ENCODE data around the gene CYP24A1. TPM values are rescaled to one million over a fixed set of nuclear protein-coding genes. Genes with fewer than 3 reads are reported as not detected.

CYP24A1 gene
- total and polyA plus RNA-seq, 2 donors (not counting 3 experiments of a cell fraction or from before 2014, with no cell fraction given) = not detected

GRCh38 chr20:54140927-54141566 lies 32.7 kb downstream of the CYP24A1 start:
- no peaks in the 10 kb centered on the region for H3K79me2 ChIP-seq (ENCODE audit: control insufficient read depth, insufficient read depth, low read length)
- POLR2A ChIA-PET = no interaction called here
- CTCF ChIA-PET = no interaction called here
- H3K4me3 ChIP-seq (replicated peaks in 1 of 3; ENCODE audit: insufficient read depth in 1 of 3, low read depth in 1 of 3, low read length in 3 of 3) = no peak overlapping the region
- H3K27ac ChIP-seq (ENCODE audit: insufficient read depth, low read depth, low read length) = no peak overlapping the region
- no peaks in the 10 kb centered on the region for H3K36me3 ChIP-seq (ENCODE audit: control insufficient read depth in 2 of 2, extremely low read depth in 1 of 2, insufficient read depth in 2 of 2, low read length in 2 of 2)
- DNase-seq (ENCODE audit: low read depth, low spot score) = no peak
- dilution Hi-C loops (cut with MboI; ENCODE audit: extremely low pct_ligation_motif_present, low sequenced_read_pairs) (no loop called here), intact Hi-C loops (cut with micrococcal nuclease) (no loop called here)
- H3K9ac ChIP-seq (replicated peaks; ENCODE audit: extremely low read depth, insufficient read depth, low read length) = no peak overlapping the region
- H3K4me2 ChIP-seq (ENCODE audit: insufficient read depth, low read length) = no peak overlapping the region
- BruUV-seq (replicated peaks) = no TSS peak
- no peaks in the 10 kb centered on the region for H3K27me3 ChIP-seq (ENCODE audit: control insufficient read depth in 2 of 2, insufficient read depth in 2 of 2, low read length in 2 of 2)
- FAIRE-seq = no peak
- no peaks in the 10 kb centered on the region for H3K4me1 ChIP-seq (ENCODE audit: control insufficient read depth, extremely low read depth, insufficient read depth, low read length)
- TF ChIP-seq JUN (IDR thresholded peaks at IDR 0.05; ENCODE audit: borderline replicate concordance, insufficient read depth, insufficient read length, low read depth) (no peak), MAX (IDR thresholded peaks at IDR 0.05; ENCODE audit: insufficient read depth, insufficient read length) (no peak), FOS (IDR thresholded peaks at IDR 0.05; ENCODE audit: borderline replicate concordance, insufficient read depth, low read length) (no peak)
- H3K9me3 ChIP-seq (replicated peaks; ENCODE audit: control insufficient read depth, insufficient read depth, low read length) = no peaks in the 10 kb centered on the region
- H4K20me1 ChIP-seq (replicated peaks; ENCODE audit: control insufficient read depth, extremely low read depth, insufficient read depth, low read length) = no peaks in the 10 kb centered on the region
- no peak overlapping the region for H2AFZ ChIP-seq (ENCODE audit: low read depth, low read length)
- no peaks in the 10 kb centered on the region for H3K9me1 ChIP-seq (replicated peaks; ENCODE audit: control insufficient read depth, extremely low read depth, insufficient read depth, low read length)

GRCh38 chr20:54140486-54140885 lies 33.3 kb downstream of the CYP24A1 start:
- no peak for FAIRE-seq
- ChIA-PET CTCF (no interaction called here), POLR2A (no interaction called here)

More at GRCh38 chr20:54140486-54140885, 33.3 kb downstream of the CYP24A1 start:
- Histone ChIP-seq H3K4me3 (replicated peaks in 1 of 3; ENCODE audit: insufficient read depth in 1 of 3, low read depth in 1 of 3, low read length in 3 of 3) (no peak overlapping the region), H2AFZ (ENCODE audit: low read depth, low read length) (no peak overlapping the region), H3K9me1 (replicated peaks; ENCODE audit: control insufficient read depth, extremely low read depth, insufficient read depth, low read length) (no peaks in the 10 kb centered on the region), H3K79me2 (ENCODE audit: control insufficient read depth, insufficient read depth, low read length) (no peaks in the 10 kb centered on the region), H4K20me1 (replicated peaks; ENCODE audit: control insufficient read depth, extremely low read depth, insufficient read depth, low read length) (no peaks in the 10 kb centered on the region), H3K36me3 (ENCODE audit: control insufficient read depth in 2 of 2, extremely low read depth in 1 of 2, insufficient read depth in 2 of 2, low read length in 2 of 2) (no peaks in the 10 kb centered on the region), H3K9ac (replicated peaks; ENCODE audit: extremely low read depth, insufficient read depth, low read length) (no peak overlapping the region), H3K9me3 (replicated peaks; ENCODE audit: control insufficient read depth, insufficient read depth, low read length) (no peaks in the 10 kb centered on the region), H3K4me2 (ENCODE audit: insufficient read depth, low read length) (no peak overlapping the region), H3K27me3 (ENCODE audit: control insufficient read depth in 2 of 2, insufficient read depth in 2 of 2, low read length in 2 of 2) (no peaks in the 10 kb centered on the region), H3K27ac (ENCODE audit: insufficient read depth, low read depth, low read length) (no peak overlapping the region), H3K4me1 (ENCODE audit: control insufficient read depth, extremely low read depth, insufficient read depth, low read length) (no peaks in the 10 kb centered on the region)
- DNase-seq (ENCODE audit: low read depth, low spot score) = no peak
- intact Hi-C loops (cut with micrococcal nuclease) (no loop called here), dilution Hi-C loops (cut with MboI; ENCODE audit: extremely low pct_ligation_motif_present, low sequenced_read_pairs) (no loop called here)
- TF ChIP-seq MYC (IDR thresholded peaks at IDR 0.05; ENCODE audit: low read depth, low read length) (no peak), EZH2 (IDR thresholded peaks at IDR 0.05; ENCODE audit: borderline replicate concordance, low read depth, low read length, severe bottlenecking) (no peak), FOS (IDR thresholded peaks at IDR 0.05; ENCODE audit: borderline replicate concordance, insufficient read depth, low read length) (no peak), CTCF (IDR thresholded peaks at IDR 0.05; ENCODE audit: extremely low read depth in 1 of 2, insufficient read depth in 1 of 2, low read depth in 1 of 2, low read length in 2 of 2) (no peak), POLR2A (IDR thresholded peaks at IDR 0.05; ENCODE audit: low read depth, low read length) (no peak), POLR2AphosphoS5 (IDR thresholded peaks at IDR 0.05; ENCODE audit: insufficient read depth, low read depth, low read length) (no peak), JUN (IDR thresholded peaks at IDR 0.05; ENCODE audit: borderline replicate concordance, insufficient read depth, insufficient read length, low read depth) (no peak), MAX (IDR thresholded peaks at IDR 0.05; ENCODE audit: insufficient read depth, insufficient read length) (no peak), GATA2 (IDR thresholded peaks at IDR 0.05; ENCODE audit: insufficient read depth, insufficient read length, low read depth, low read length) (no peak)
- BruUV-seq (replicated peaks) = no TSS peak
